ENCODE measurements around the gene SPATA9. TPM values are rescaled to one million over a fixed set of nuclear protein-coding genes. Genes with fewer than 3 reads are reported as not detected.
"Not testable (repeated sequence)": the region's sequence is repeated elsewhere in the genome, so short reads cannot be mapped to it uniquely, and the experiment has no call there.

SPATA9 gene
- total RNA-seq, 2 donors from 2014 or later, result 0.30 TPM; not detected in 1

- H3K9me3 ChIP-seq, result no peaks in the 10 kb centered on the region
- DNase-seq (ENCODE audit: low spot score), result no peak
Observed at GRCh38 chr5:95718203-95718602, 35.4 kb upstream of the SPATA9 start.

GRCh38 chr5:95717439-95717838 is 34.6 kb upstream of the SPATA9 start:
- Histone ChIP-seq H3K4me3 (no peak overlapping the region), H3K4me1 (peaks cover 0 to 18% of the 10 kb centered on the region in 2 donors), H3K9me3 (no peaks in the 10 kb centered on the region), H3K36me3 (no peaks in the 10 kb centered on the region), H3K27me3 (no peaks in the 10 kb centered on the region), H3K27ac (no peak overlapping the region)
- no peak for TF ChIP-seq CTCF (IDR thresholded peaks at IDR 0.05)
- no peak for DNase-seq (ENCODE audit: low spot score)

More at GRCh38 chr5:95718203-95718602, 35.4 kb upstream of the SPATA9 start:
- no peaks in the 10 kb centered on the region for H3K27me3 ChIP-seq
- H3K4me1 ChIP-seq, result peaks cover 0 to 14% of the 10 kb centered on the region in 2 donors
- TF ChIP-seq CTCF (IDR thresholded peaks at IDR 0.05), result no peak
- no peak overlapping the region for H3K27ac ChIP-seq
- no peak overlapping the region for H3K4me3 ChIP-seq
- H3K36me3 ChIP-seq, result no peaks in the 10 kb centered on the region

DNA sequence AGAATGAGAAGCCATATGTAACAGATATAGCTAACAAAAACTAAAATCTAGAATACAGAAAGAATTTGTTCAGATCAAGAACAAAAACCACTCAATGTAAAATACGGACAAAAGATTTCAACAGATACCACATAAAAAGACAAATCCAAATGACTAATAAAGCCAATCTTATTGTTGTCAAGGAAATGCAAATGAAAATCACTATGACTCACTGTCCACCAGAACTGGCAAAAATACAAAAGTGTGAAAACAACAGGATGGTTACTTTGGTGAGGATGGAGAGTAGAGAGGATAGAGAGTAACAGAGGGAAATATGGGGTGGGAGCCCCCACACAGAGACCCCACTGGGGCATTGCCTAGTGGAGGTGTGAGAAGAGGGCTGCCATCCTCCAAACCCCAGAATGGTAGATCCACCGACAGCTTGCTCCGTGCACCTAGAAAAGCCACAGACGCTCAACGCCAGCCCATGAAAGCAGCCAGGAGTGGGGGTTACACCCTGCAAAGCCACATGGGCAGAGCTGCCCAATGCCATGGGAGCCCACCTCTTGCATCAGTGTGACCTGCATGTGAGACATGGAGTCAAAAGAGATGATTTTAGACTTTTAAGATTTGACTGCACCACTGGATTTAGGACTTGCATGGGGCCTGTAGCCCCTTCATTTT is 33.1 kb upstream of the SPATA9 start:
- no peak overlapping the region for H3K27ac ChIP-seq
- H3K36me3 ChIP-seq, result no peaks in the 10 kb centered on the region
- no peaks in the 10 kb centered on the region for H3K9me3 ChIP-seq
- no peak for DNase-seq (ENCODE audit: low spot score)
- no peaks in the 10 kb centered on the region for H3K27me3 ChIP-seq
- H3K4me1 ChIP-seq, result peaks cover 0 to 17% of the 10 kb centered on the region in 2 donors
- TF ChIP-seq CTCF (IDR thresholded peaks at IDR 0.05), result no peak
- H3K4me3 ChIP-seq, result no peak overlapping the region

- no peak overlapping the region for H3K27ac ChIP-seq
- no peaks in the 10 kb centered on the region for H3K27me3 ChIP-seq
- H3K4me1 ChIP-seq, result peaks cover 0 to 17% of the 10 kb centered on the region in 2 donors
- H3K4me3 ChIP-seq, result no peak overlapping the region
- H3K9me3 ChIP-seq, result no peaks in the 10 kb centered on the region
- TF ChIP-seq CTCF (IDR thresholded peaks at IDR 0.05), result no peak
- no peak for DNase-seq (ENCODE audit: low spot score)
- H3K36me3 ChIP-seq, result no peaks in the 10 kb centered on the region
Observed at GRCh38 chr5:95713960-95714710, 31.3 kb upstream of the SPATA9 start.

GRCh38 chr5:95713246-95713645 is 30.5 kb upstream of the SPATA9 start:
- H3K36me3 ChIP-seq; H3K4me3 ChIP-seq; H3K27me3 ChIP-seq; H3K9me3 ChIP-seq; DNase-seq (ENCODE audit: low spot score); H3K27ac ChIP-seq: not testable (repeated sequence)
- peaks cover 0 to 17% of the 10 kb centered on the region in 2 donors for H3K4me1 ChIP-seq

DNA sequence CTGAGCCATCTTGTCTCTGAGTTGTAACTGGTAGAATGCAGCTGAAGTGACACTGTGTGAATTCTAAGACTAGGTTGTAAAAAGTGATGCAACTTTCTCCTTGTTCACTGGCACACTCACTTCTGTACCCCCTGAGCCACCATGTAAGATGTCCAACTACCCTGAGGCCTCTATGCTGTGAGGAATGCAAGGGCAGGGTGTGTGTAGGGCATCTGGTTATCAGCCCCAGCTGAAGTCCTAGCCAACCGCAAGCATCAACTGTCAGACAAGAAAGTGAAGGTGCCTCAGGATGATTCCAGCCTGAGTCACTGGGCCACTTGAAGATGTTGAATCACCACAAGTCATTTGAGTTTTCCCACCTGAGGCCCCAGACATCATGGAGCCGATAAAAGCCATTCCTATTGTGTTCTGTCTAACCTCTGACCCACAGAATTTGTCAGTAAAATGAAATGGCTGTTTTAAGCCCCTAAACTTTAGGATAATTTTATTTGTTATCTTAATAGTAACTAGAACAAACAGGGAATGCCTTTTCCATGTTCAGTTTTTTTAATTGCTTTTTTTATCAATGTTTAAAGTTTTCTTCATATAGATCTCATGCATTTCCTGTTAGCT is 29.7 kb upstream of the SPATA9 start:
- DNase-seq (ENCODE audit: low spot score), result no peak
- Histone ChIP-seq H3K27ac (no peak overlapping the region), H3K9me3 (no peaks in the 10 kb centered on the region), H3K36me3 (no peaks in the 10 kb centered on the region), H3K27me3 (no peaks in the 10 kb centered on the region), H3K4me3 (no peak overlapping the region), H3K4me1 (peaks cover 0 to 17% of the 10 kb centered on the region in 2 donors)
- TF ChIP-seq CTCF (IDR thresholded peaks at IDR 0.05), result no peak
